Stimulated activated memory B cell treated with anti-CD40 and anti-IgM and Interleukin-4, amounts not matched to agents 10 μg/mL and 1 μg/mL and 100 μg/mL, for 72 hours (primary cell): ENCODE data around the gene CCDC187.

Experiments
- ATAC-seq: fragments of 150-1000 bp; cut with Tn5 transposase; 2 replicates; pipeline ENCODE4 v1.10.0; 2021
- H3K27ac Mint-ChIP-seq: one replicate; pipeline ENCODE4 v1.8.0; 2022; ENCODE audit warnings: mild to moderate bottlenecking, mixed read lengths
- H3K27me3 Mint-ChIP-seq: one replicate; pipeline ENCODE4 v1.8.0; 2022; ENCODE audit warnings: mixed read lengths
- H3K36me3 Mint-ChIP-seq: one replicate; pipeline ENCODE4 v1.8.0; 2022; ENCODE audit warnings: mixed read lengths
- H3K4me1 Mint-ChIP-seq: one replicate; pipeline ENCODE4 v1.8.0; 2022; ENCODE audit warnings: mixed read lengths
- H3K4me3 Mint-ChIP-seq: one replicate; pipeline ENCODE4 v1.8.0; 2022; ENCODE audit warnings: mild to moderate bottlenecking, moderate library complexity, mixed read lengths
- H3K9me3 Mint-ChIP-seq: one replicate; pipeline ENCODE4 v1.8.0; 2022; ENCODE audit warnings: mixed read lengths

CCDC187 gene

DNA sequence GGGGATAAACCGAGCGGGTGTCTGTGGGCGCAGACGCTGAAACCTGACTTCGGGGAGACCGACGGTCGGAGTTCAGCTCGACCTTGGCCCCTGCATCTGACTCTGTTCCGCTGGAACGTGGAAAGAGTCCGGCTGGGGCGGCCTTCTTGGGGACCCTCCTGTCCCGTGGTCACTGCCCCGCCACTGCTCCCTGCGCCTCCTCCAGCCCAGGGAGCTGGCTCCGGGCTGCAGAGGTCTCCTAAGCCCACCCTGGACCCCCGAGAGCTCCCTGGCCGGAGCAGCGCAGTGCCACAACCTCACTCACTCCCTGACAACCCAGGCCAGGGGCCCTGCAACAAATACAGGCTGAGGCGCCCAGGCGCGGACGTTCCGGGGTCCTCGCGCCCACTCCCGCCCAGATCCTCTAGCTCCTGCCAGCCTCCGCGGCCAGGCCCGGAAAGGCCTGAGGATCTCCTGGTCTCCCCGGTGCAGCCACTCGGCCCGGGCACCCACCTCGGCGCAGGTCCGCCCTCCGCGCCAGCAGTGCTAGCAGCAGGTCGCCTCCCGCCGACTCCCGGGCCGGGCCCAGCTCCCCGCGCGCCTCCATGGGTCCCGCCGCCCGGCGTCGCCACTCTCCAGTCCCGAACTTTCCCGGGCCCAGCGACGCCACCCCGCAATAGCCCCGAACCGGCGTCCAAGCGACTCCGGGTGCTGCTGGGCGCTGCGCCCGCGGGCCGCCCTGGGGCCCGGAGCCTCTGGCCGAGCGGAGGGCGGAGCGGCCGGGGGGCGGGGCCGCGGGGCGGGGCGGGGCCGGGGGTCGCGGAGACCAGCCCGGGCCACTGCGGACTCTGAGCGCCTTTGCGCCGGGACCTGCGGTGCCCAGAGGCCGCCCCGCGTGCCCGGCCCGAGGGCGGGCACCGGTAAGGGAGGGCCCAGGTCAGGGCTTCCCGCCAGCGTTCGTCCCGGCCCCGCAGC is 101.2 kb downstream of the CCDC187 start:
- peaks cover 62% of the 10 kb centered on the region for H3K27me3 Mint-ChIP-seq
- ATAC-seq: no peak
- no peaks in the 10 kb centered on the region for H3K9me3 Mint-ChIP-seq
- H3K36me3 Mint-ChIP-seq: peaks cover 22% of the 10 kb centered on the region
- H3K27ac Mint-ChIP-seq: no peak overlapping the region
- H3K4me1 Mint-ChIP-seq: peaks cover 31% of the 10 kb centered on the region
- no peak overlapping the region for H3K4me3 Mint-ChIP-seq

DNA sequence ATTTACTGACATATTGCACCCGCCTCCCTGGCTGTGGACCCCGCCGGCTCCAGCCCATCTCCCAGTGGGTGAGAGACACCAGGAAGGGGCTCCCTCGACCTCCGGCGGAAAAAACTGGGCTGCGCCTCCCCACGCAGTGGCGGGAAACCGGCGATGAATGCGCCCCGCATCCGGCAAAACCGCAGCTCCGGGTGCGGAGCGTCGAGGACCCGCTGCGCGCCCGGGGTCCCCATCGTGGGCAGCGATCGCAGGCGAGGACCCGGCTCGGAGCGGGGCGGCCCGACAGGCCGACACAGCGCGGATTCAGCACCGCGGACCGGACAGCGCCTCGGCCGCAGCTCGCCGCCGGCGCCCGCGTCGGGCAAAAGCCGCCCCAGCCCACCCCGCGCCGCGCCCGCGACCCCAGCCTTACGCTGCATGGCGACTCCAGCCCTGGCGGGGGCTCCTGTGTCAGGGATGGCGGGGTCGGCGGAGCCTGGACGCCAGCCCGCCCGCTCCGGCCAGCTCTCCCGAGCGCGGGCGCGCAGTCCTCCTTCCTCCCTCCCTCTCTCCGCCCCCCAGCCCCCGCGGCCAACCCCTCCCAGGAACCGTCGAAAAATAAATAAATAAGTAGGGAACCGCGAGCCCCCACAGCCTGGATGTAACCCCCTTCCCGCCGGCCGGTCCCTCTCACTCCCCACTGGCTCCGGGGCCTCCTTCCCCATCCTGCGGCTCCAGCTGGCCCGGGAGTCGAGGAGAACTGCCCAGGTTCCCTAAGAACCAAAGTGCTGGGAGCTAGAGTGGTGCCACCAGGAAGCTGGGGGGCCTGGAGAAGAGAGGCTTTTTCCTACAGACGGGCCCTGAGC is 102.1 kb downstream of the CCDC187 start:
- peaks cover 33% of the 10 kb centered on the region for H3K4me1 Mint-ChIP-seq
- no peak for ATAC-seq
- H3K36me3 Mint-ChIP-seq: peaks cover 13% of the 10 kb centered on the region
- peaks cover 71% of the 10 kb centered on the region for H3K27me3 Mint-ChIP-seq
- H3K9me3 Mint-ChIP-seq: no peaks in the 10 kb centered on the region
- H3K27ac Mint-ChIP-seq: no peak overlapping the region
- peak overlapping the region; percentile 26 for H3K4me3 Mint-ChIP-seq

DNA sequence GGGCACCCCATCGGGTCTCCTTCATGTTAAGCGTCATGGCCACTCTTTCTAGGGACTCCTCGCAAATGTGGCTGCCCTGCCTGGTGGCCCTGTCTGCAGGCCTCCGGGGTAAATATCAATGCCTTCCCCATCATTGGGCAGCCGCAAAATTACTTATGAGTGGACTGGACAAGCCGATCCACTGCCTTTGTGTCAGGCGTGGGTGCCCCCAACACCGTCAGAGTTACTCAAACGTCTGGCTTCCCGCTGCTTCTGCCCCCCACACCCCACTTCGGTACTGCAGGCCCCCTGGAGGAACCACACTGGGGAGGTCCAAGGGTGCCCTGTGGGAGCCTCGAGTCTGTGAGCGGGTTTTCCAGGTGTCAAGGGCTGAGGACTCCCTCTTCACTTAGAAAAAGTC is 102.7 kb downstream of the CCDC187 start:
- Mint-ChIP-seq H3K27ac (no peak overlapping the region), H3K9me3 (no peaks in the 10 kb centered on the region), H3K36me3 (peaks cover 6% of the 10 kb centered on the region), H3K27me3 (peaks cover 77% of the 10 kb centered on the region), H3K4me1 (peaks cover 36% of the 10 kb centered on the region), H3K4me3 (no peak overlapping the region)
- no peak for ATAC-seq

DNA sequence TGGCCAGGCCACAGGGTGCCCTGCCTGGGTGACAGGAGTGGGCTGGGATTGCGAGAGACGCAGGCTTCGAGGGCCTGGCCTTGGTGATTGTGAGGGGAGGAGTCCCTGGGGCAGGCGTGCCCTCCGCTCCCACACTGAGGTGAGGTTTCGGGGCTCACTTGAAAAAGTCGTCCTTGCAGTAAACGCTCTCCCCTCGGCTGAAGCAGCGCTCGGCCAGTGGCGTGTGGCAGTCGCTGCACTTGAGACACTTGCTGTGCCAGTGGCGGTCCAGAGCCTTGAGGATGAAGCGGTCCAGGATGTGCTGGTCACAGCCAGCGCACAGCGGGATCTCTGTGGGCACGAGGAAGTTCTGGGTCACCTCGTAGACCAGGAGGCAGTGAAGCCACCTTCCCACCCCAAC is 103.5 kb downstream of the CCDC187 start:
- peaks cover 79% of the 10 kb centered on the region for H3K27me3 Mint-ChIP-seq
- no peak overlapping the region for H3K27ac Mint-ChIP-seq
- no peak for ATAC-seq
- H3K4me3 Mint-ChIP-seq: no peak overlapping the region
- no peaks in the 10 kb centered on the region for H3K36me3 Mint-ChIP-seq
- peaks cover 40% of the 10 kb centered on the region for H3K4me1 Mint-ChIP-seq
- H3K9me3 Mint-ChIP-seq: no peaks in the 10 kb centered on the region
